CD4-positive, alpha-beta T cell treated with Interleukin-4 for 4 hours (primary cell): ENCODE results near the gene HHAT.

ENCODE experiments used
- DNase-seq: peaks from one replicate; pipeline ENCODE4 v3.0.0-alpha.2; 2020

Gene HHAT

DNA sequence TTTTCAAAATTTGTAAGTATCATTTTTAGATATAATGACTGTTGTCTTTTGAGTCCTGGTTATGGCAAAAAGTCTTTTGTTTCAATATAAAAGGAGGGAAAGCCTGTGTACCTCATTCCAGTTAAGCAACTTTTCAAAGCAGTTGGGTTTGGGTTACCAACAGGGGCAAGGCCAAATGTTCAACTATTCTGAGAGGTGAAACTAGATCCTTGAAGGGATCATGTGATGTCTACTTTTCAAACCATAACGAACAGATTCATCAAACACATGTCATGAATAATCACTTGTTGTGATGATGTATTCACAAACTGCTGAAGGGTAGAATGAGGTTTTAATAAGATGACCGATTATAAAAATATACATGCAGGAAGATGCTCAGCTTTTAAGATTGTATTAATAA, 171.3 kb downstream of the HHAT start:
- DNase-seq: no peak

DNA sequence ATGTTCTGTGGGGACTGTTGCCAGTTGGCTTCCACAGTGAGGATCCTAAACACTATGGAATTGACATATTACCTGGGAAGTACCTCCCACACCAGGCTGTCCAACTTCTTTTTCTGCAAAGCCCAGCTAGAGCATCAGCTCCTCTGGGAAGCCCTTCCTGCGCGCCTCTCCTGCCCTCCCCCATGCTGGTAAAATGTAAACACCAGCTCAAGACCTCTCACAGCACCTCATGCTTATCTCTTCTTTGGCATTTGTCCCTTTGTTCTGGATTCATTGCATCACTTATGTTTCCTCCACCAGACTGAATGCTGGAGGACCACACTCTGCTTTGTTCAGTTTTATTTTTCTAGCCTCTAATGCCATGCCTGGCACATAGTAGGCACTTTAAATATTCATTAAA, 172.1 kb downstream of the HHAT start:
- DNase-seq: no peak

DNA sequence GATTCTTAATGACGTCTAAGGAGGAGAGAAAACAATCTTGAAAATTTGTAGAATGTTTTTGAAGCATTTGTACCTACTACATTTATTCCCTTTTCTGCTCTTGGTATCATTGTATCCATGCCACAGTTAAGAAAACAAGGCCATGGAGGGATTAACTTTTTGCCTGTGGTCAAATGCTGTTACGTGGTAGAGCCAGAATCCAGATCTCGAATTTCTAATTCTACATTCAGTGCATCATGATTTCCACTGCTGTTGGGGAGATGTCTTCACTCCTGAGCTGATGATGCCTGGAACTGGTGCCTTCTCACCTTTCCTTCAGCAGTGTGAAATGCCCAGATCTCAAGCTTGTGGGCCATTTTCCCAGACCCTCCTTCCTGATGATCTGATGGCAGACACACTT, 175.6 kb downstream of the HHAT start:
- no peak for DNase-seq

- DNase-seq: no peak
These were observed 177.1 kb downstream of the HHAT start for GRCh38 chr1:210505601-210506496.

- DNase-seq: no peak
These were observed 178.0 kb downstream of the HHAT start for GRCh38 chr1:210506689-210507088.

- DNase-seq: no peak
These were observed 187.5 kb downstream of the HHAT start for GRCh38 chr1:210516092-210516656.

GRCh38 chr1:210516697-210517459, 188.2 kb downstream of the HHAT start:
- no peak for DNase-seq

- DNase-seq: no peak
These were observed 195.1 kb downstream of the HHAT start for GRCh38 chr1:210523830-210524229.

DNA sequence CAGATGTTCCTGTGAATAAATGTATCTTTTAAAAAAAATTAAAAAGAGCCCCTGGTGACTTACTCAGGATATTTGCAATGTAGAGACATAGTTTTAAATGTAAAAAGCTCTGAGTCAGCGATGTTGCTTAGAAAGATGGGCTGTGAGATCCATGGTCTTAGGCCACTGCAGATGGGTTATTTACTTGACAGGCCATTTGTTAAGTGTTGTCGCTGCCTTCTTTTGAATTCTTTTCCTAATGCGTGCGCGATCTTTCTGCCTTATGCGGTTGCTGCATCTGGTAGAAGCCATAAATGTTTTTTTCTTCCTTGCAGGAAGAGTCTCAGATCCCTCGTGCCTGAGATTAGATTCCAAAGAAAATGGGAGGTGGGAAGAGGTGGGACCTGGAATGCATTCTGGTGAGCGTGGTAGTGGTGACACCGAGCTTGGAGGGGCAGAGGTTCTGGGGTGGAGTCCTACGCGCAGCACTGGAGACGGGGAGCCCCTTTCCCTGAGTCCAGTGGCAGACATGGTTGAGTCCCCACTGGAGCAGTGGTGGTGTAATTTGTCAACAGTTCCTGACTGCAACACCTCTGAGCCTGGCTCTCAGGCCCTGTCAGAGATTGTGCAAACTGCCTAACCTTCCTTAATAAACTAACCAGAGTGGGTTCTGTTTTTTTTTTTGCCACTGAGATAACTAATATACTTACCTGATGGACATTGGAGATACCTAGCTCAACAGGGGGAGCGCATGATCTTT, 197.2 kb downstream of the HHAT start:
- no peak for DNase-seq

DNA sequence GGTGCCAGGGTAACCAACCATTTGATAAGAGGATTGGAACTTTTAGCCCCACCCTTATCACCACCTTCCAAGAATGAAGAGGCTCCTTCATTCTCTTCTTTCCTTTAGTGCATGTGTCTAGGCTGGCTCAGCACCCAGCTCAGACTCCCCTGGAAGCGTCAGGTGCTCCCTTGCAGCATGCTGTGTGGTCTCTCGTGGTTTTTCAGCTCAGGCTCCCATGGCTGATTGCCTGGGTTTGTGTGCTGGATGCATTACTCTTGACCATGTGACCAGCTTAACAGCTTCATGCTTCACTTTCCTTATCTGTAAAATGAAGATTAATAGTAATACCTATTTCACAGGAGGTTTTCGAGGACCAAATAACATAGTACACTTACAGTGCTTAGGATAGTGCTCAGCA, 198.4 kb downstream of the HHAT start:
- DNase-seq: no peak

- DNase-seq: no peak
These were observed 202.9 kb downstream of the HHAT start for GRCh38 chr1:210531475-210532222.

DNA sequence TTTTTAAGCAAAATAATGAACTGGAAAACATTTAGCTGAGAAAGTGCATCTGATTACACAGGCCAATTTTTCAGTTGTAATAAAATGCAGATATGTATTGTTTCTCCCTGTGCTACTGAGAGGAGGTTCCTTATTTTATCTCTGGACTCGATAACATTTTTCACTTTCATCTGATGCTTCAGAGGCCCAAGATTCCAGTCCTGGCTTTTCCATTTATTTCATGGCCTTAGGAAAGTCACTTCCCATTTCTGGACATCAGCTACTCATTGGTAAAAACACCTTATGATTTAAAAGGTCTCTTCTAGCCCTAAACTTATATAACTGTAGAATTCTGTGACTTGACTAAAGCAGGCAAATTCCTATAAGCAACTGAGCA, 203.5 kb downstream of the HHAT start:
- DNase-seq: no peak

DNA sequence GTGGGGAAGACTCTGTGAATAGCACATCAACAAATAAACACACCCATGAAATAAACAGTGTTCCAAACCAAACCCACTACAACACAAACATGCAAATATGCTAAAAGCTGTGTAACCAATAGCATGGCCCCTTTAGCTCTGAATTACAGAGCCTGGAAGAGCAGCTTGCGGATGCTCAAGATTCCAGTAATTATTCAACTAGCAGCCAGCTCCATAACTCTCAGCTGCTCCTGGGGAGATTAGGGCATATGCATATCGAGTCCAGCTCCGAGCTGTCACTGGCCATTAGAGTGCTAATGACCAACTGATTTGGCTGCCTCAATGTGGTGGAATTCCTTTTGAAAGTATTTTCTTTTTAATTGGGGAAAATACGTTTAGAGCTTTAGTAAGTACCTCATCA, 207.1 kb downstream of the HHAT start:
- DNase-seq: no peak

GRCh38 chr1:210536254-210536961, 207.7 kb downstream of the HHAT start:
- no peak for DNase-seq

GRCh38 chr1:210540288-210540687, 211.6 kb downstream of the HHAT start:
- no peak for DNase-seq

DNA sequence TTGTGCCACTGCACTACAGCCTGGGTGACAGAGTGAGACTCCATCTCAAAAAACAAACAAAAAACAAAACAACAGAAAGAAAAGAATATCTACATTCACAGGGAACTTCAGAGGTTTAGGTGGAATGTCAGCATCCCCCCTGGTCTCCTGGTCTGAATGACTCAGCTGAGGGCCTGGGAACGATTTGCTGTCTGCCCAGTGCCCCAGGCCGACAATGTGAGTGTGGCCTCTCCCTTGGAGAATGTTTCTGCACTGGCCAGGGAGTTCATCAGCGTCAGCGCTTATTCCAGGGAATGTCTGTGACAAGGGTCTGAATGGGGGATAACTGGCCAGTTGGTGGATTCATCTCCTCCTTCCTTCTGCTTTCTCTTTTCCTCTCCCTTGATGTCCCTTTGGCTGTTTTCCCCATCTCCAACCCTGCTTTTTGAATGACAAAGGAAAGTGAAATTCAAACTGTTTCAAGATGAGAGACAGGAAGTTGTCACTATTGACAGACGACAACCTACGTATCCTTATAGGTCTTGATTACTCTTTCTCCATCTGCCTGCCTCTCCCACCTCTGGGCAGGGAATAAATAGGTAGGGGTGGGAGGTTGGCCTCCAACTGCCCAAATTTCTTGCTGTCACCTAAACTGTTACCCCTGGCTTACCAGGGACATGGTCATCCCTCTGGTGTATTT, 213.1 kb downstream of the HHAT start:
- DNase-seq: no peak

GRCh38 chr1:210551899-210552298, 223.2 kb downstream of the HHAT start:
- no peak for DNase-seq

DNA sequence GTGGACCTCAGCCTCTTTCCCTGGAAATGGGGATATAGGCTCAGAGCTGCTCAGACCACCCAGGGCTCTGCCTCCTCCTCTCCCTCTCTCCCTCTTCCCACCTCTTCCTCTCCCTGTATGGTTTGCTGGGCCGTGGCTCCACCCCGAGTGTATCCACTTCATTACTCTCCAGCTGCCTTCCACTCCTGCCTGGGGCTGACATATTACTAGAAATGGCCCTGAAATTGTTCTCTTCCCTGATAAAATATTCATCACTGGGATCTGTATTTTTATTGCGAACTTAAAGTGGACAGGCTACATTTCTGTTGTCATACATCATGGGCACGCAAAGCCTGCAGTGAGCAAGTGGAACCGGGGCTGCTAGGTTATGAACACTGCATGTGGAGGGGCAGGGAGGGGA, 225.0 kb downstream of the HHAT start:
- no peak for DNase-seq

GRCh38 chr1:210554382-210554781, 225.7 kb downstream of the HHAT start:
- no peak for DNase-seq

DNA sequence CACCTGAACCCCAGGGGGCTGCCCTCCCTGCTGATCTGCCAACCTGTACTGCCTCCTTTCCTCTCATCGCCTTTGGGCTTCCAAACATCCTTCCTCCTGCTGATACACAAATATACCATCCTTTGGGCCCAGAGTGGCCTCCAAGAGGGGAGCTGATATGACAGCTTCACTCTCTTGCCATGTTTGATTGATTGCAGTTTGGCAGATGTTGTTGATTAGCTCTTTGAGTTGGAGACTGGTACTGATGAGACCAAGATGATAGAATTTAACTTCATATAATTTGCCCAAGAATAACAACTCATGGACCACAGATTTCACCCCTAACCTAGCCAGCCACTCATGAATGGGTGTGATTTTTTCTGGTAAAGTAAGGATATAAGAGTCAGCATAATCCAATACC, 227.8 kb downstream of the HHAT start:
- no peak for DNase-seq

DNA sequence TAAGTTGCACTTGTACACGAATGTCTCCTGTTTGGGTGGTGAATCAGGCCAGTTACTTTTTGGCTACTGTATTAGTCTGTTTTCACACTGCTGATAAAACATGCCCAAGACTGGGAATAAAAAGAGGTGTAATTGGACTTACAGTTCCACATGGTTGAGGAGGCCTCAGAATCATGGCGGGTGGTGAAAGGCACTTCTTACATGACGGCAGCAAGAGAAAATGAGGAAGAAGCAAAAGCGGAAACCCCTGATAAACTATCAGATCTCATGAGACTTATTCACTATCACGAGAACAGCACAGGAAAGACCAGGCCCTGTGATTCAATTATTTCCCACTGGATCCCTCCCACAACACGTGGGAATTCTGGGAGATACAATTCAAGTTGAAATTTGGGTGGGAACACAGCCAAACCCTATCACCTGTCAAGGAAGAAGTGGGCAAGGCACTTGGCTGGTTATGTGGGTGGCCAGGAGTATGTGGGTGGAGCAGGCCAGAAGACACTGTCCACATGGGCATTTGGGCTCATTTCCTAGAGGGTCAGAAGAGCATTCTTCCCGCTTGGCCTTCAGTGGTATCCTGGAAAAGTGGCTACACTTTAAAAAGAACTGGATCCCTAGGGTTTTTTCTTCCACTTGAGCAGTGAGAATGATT, 228.8 kb downstream of the HHAT start:
- no peak for DNase-seq
